Lower leg skin (tissue), 3 donors: ENCODE data around the gene LDLRAP1.

Experiments
- POLR2A ChIP-seq, 2 donors: fragments of 450-650 bp; IDR thresholded peaks; one replicate each; pipeline ENCODE4 v1.6.1; 2016 to 2017; ENCODE audit warnings: antibody characterized with exemption in 2 of 2, mild to moderate bottlenecking in 1 of 2, moderate library complexity in 1 of 2
- TF ChIP-seq, protein P1 (sequence below), 3 donors: fragments of 450-650 bp; IDR thresholded peaks; one replicate each; pipeline ENCODE4 v1.5.1; 2016; ENCODE audit warnings: antibody characterized with exemption in 3 of 3, mild to moderate bottlenecking in 3 of 3, moderate library complexity in 2 of 3

- no peak for TF ChIP-seq POLR2A (IDR thresholded peaks at IDR 0.05)
- TF ChIP-seq, protein P1, sequence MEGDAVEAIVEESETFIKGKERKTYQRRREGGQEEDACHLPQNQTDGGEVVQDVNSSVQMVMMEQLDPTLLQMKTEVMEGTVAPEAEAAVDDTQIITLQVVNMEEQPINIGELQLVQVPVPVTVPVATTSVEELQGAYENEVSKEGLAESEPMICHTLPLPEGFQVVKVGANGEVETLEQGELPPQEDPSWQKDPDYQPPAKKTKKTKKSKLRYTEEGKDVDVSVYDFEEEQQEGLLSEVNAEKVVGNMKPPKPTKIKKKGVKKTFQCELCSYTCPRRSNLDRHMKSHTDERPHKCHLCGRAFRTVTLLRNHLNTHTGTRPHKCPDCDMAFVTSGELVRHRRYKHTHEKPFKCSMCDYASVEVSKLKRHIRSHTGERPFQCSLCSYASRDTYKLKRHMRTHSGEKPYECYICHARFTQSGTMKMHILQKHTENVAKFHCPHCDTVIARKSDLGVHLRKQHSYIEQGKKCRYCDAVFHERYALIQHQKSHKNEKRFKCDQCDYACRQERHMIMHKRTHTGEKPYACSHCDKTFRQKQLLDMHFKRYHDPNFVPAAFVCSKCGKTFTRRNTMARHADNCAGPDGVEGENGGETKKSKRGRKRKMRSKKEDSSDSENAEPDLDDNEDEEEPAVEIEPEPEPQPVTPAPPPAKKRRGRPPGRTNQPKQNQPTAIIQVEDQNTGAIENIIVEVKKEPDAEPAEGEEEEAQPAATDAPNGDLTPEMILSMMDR (IDR thresholded peaks at IDR 0.05): no peak
These were observed 33.2 kb downstream of the LDLRAP1 start for GRCh38 chr1:25576459-25577133.
